Measurements from ENCODE around the gene SCRN2.
A peak's percentile ranks its signal among the peaks of the same experiment; 100 is the strongest.

The SCRN2 gene

DNA sequence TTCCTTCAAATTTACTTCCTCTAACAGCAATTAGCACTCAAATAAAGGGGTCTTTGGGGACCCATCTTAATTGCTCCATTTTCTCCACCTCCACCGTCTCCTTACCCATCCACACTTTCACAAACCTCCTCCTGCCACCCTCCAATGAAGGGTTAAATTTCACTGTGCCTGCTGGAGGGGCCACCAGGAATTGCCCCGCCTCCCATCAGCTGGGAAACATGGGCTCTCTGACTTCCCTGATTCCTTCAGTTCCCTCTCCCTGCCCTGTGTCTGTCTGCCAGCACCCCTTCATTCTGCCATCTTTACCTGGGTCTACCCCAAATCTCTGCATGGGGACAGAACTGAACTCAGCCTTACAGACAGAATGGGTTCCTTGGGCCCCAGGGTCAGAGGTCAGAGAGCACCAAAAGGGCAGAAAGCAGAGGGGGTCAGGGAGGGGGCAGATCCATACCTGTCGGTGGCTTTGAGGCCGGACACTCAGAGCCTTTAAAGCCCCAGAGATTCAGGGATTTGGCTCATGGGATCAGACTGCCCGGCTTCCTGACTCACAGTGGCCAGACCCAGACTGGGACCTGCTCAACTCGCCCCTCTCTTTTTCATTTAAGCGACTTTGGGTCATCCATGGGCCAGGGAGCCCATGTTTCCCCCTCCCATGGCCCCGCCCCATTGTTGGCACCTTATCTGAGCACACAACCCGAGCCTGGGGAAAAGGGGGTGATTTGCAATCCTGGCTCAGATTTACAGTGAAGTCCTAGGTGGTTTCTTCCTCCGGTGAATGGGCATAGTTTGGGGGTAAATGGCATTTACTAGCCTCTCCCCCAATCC, 37.3 kb upstream of the SCRN2 start:
- no peak overlapping the region for H2AK5ac ChIP-seq (ENCODE audit: low read length)
- no peak overlapping the region for H2BK15ac ChIP-seq (replicated peaks; ENCODE audit: low read depth)
- H3K27ac ChIP-seq (ENCODE audit: low read depth, low read length) = no peak overlapping the region
- no peak overlapping the region for H2BK5ac ChIP-seq (ENCODE audit: low read length)
- DNase-seq = no peak
- H3K79me1 ChIP-seq (ENCODE audit: low read length) = no peaks in the 10 kb centered on the region
- no peaks in the 10 kb centered on the region for H3K36me3 ChIP-seq (ENCODE audit: control insufficient read depth, insufficient read depth, low read length)
- no peak overlapping the region for H4K8ac ChIP-seq (ENCODE audit: low read depth, low read length)
- no peak overlapping the region for H2BK120ac ChIP-seq (ENCODE audit: low read depth, low read length)
- H3K4me1 ChIP-seq (ENCODE audit: control insufficient read depth, low read depth, low read length) = peaks cover 14% of the 10 kb centered on the region
- H3K18ac ChIP-seq (ENCODE audit: low read length) = no peak overlapping the region
- H3K4ac ChIP-seq (ENCODE audit: low read depth, low read length) = no peak overlapping the region
- no peak overlapping the region for H3K4me2 ChIP-seq (ENCODE audit: low read length)
- no CpG with 5 or more reads among the region's 10 CpGs for WGBS (ENCODE audit: extremely low coverage, insufficient coverage, low lambda C conversion rate)
- H3K27me3 ChIP-seq (ENCODE audit: insufficient read depth, low read length, poor library complexity) = no peaks in the 10 kb centered on the region
- H3K9ac ChIP-seq (ENCODE audit: low read length) = peak overlapping the region; percentile 10
- peak overlapping the region; percentile 54 for H3K56ac ChIP-seq (ENCODE audit: low read length)
- H4K5ac ChIP-seq (ENCODE audit: low read length) = no peak overlapping the region
- no peaks in the 10 kb centered on the region for H3K79me2 ChIP-seq (ENCODE audit: control insufficient read depth, insufficient read depth, low read length)
- H3K4me3 ChIP-seq (ENCODE audit: low read length) = no peak overlapping the region
- H3K23ac ChIP-seq (ENCODE audit: low read length) = no peak overlapping the region

DNA sequence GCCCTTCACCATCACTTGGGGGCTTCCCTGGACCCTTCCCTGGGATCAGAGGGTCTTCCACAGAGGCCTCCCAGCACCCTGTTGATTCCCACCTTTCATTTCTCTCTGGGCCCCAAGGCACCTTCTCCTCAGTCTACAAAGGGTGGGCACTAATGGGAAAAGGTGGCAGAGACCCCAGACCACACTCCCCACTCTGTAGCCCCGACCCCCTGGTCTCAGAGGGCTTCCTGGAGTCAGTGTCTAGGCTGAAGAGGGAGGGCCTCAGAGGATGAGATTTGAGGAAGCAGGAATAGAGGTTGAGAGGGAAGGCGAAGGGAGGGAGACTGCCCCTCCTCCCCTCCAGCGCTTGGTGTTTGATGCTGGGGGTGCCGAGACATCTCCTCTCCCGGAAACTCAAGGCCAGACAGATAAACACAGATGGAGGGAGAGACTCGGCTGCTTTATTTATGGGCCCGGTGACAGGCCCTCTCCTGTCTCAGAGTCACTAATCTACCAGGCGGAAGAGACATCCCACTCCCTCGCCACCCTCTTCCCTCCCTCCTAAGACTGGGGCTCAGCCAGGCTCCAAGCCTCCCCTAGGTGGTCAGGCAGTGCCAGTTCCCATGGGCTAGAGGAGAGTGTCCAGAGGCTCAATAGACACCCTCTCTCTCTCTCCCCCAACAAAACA, 36.4 kb upstream of the SCRN2 start:
- H2BK5ac ChIP-seq (ENCODE audit: low read length) = no peak overlapping the region
- H2BK15ac ChIP-seq (replicated peaks; ENCODE audit: low read depth) = no peak overlapping the region
- H3K27me3 ChIP-seq (ENCODE audit: insufficient read depth, low read length, poor library complexity) = no peaks in the 10 kb centered on the region
- no peak overlapping the region for H3K56ac ChIP-seq (ENCODE audit: low read length)
- H4K5ac ChIP-seq (ENCODE audit: low read length) = no peak overlapping the region
- no peak overlapping the region for H2BK120ac ChIP-seq (ENCODE audit: low read depth, low read length)
- peaks cover 19% of the 10 kb centered on the region for H3K4me1 ChIP-seq (ENCODE audit: control insufficient read depth, low read depth, low read length)
- H3K4me2 ChIP-seq (ENCODE audit: low read length) = no peak overlapping the region
- H3K9ac ChIP-seq (ENCODE audit: low read length) = no peak overlapping the region
- no peaks in the 10 kb centered on the region for H3K79me1 ChIP-seq (ENCODE audit: low read length)
- no peak overlapping the region for H3K27ac ChIP-seq (ENCODE audit: low read depth, low read length)
- no peak overlapping the region for H3K4me3 ChIP-seq (ENCODE audit: low read length)
- no peaks in the 10 kb centered on the region for H3K36me3 ChIP-seq (ENCODE audit: control insufficient read depth, insufficient read depth, low read length)
- no peak for DNase-seq
- no peak overlapping the region for H3K23ac ChIP-seq (ENCODE audit: low read length)
- no CpG with 5 or more reads among the region's 9 CpGs for whole genome bisulfite sequencing (ENCODE audit: extremely low coverage, insufficient coverage, low lambda C conversion rate)
- H2AK5ac ChIP-seq (ENCODE audit: low read length) = no peak overlapping the region
- H3K4ac ChIP-seq (ENCODE audit: low read depth, low read length) = no peak overlapping the region
- H3K79me2 ChIP-seq (ENCODE audit: control insufficient read depth, insufficient read depth, low read length) = no peaks in the 10 kb centered on the region
- H4K8ac ChIP-seq (ENCODE audit: low read depth, low read length) = no peak overlapping the region
- H3K18ac ChIP-seq (ENCODE audit: low read length) = no peak overlapping the region

DNA sequence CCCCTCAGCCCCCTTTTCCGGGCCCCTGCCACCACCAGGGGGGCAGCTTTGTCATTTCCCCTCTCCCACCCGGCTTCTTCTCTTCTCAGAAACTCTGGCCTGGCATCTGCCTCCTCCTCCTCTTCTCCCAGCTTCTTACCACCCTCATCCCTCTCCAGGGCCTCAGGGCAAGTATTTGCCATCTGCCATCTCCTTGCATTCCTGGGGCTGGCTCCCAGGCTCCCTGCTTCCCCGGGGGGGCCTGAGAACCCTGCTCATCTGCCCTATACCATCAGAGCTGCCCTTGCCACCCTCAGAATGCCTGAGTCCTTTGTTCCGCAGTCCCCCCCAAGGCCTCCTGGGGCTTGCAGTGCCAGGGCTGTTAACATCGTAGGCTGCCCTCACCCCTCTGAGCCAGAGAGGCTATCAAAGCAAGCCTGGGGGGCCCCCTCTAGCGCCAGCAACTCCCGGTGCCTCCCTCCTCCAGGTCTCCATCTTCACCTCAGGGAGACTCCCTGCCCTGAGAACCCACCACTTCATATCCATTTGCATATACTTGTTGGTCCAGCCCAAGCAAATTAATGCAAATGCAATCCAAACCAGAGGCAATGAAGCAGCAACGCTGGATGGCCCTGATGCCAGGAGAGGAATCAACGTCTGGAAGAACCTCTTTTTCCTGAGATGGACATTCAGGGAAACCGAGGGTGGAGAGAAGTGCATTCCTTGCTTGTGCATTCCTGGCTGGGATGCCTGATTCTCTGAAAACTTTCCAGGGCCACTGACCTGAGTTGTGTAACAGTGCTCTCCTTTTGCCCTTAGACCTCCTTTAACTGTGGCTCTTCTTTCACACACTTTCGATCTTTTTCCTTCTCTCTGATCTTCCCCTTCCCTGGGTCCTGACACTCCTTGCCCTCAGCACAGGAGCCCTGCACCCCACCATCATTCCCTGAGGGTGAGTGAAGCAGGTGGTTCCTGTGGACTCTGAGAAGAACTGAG, 34.2 kb upstream of the SCRN2 start:
- H3K27me3 ChIP-seq (ENCODE audit: insufficient read depth, low read length, poor library complexity) = no peaks in the 10 kb centered on the region
- WGBS (ENCODE audit: extremely low coverage, insufficient coverage, low lambda C conversion rate) = no CpG with 5 or more reads among the region's 11 CpGs

DNA sequence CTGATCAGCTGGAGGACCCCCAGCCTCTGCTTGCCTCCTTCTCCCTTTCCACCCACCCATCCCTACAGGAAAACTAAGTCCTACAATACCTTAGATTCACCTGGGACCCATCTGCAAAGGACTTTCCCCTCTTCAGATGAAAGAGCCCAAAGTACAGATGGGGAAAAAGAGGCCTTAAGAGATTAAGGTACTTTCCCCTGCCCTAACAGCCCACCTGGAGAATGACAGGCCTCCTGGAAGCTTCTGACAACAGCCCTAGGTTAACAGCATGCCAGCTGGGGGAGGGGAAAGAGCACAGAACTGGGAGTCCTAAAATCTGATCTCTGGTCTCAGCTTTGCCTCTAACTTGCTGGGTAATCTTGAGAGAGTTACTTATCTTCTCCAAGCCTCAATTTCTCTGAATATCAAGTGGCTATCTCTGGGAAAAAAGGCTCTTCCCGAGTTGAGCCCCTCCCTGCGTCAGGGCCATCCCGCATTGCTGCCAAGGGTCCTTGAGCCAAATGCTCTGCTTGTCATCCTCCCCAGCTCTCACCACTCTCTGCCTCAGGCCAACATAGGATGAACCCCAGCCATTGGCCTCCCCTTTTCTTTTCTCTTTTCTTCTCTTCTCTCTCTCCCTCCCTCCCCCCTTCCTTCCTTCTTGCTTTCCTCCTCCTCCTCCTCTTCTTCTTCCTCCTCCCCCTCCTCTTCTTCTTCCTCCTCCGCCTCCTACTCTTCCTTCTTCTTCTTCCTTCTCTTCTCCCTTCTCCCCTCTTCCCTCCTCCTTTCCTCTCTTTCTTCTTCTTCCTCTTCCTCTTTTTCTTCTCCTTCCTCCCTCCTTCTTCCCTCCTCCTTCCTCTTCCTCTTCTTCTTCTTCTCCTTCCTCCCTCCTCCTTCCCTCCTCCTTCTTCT, 32.4 kb upstream of the SCRN2 start:
- Histone ChIP-seq H2BK15ac (replicated peaks; ENCODE audit: low read depth) (no peak overlapping the region), H3K56ac (ENCODE audit: low read length) (peak overlapping the region; percentile 9), H3K79me1 (ENCODE audit: low read length) (no peaks in the 10 kb centered on the region), H3K27ac (ENCODE audit: low read depth, low read length) (peak overlapping the region; percentile 20), H3K23ac (ENCODE audit: low read length) (peak overlapping the region; percentile 68), H4K8ac (ENCODE audit: low read depth, low read length) (no peak overlapping the region), H2AK5ac (ENCODE audit: low read length) (peak overlapping the region; percentile 56), H3K36me3 (ENCODE audit: control insufficient read depth, insufficient read depth, low read length) (no peaks in the 10 kb centered on the region), H3K79me2 (ENCODE audit: control insufficient read depth, insufficient read depth, low read length) (no peaks in the 10 kb centered on the region), H3K27me3 (ENCODE audit: insufficient read depth, low read length, poor library complexity) (no peaks in the 10 kb centered on the region), H3K18ac (ENCODE audit: low read length) (no peak overlapping the region), H2BK120ac (ENCODE audit: low read depth, low read length) (no peak overlapping the region), H2BK5ac (ENCODE audit: low read length) (no peak overlapping the region), H3K4me1 (ENCODE audit: control insufficient read depth, low read depth, low read length) (peaks cover 29% of the 10 kb centered on the region), H4K5ac (ENCODE audit: low read length) (peak overlapping the region; percentile 60), H3K4me3 (ENCODE audit: low read length) (no peak overlapping the region), H3K4ac (ENCODE audit: low read depth, low read length) (no peak overlapping the region), H3K9ac (ENCODE audit: low read length) (peak overlapping the region; percentile 14), H3K4me2 (ENCODE audit: low read length) (no peak overlapping the region)
- WGBS (ENCODE audit: extremely low coverage, insufficient coverage, low lambda C conversion rate) = no CpG with 5 or more reads among the region's 4 CpGs
- DNase-seq = no peak

More for the DNA sequence above, 34.2 kb upstream of the SCRN2 start:
- no peaks in the 10 kb centered on the region for H3K79me1 ChIP-seq (ENCODE audit: low read length)
- H2BK5ac ChIP-seq (ENCODE audit: low read length) = no peak overlapping the region
- no peak overlapping the region for H3K4ac ChIP-seq (ENCODE audit: low read depth, low read length)
- H3K18ac ChIP-seq (ENCODE audit: low read length) = no peak overlapping the region
- peaks cover 22% of the 10 kb centered on the region for H3K4me1 ChIP-seq (ENCODE audit: control insufficient read depth, low read depth, low read length)
- no peak overlapping the region for H3K4me2 ChIP-seq (ENCODE audit: low read length)
- H2AK5ac ChIP-seq (ENCODE audit: low read length) = peak overlapping the region; percentile 11
- DNase-seq = no peak
- no peak overlapping the region for H3K4me3 ChIP-seq (ENCODE audit: low read length)
- peak overlapping the region; percentile 20 for H3K56ac ChIP-seq (ENCODE audit: low read length)
- H4K5ac ChIP-seq (ENCODE audit: low read length) = no peak overlapping the region
- H3K27ac ChIP-seq (ENCODE audit: low read depth, low read length) = no peak overlapping the region
- no peaks in the 10 kb centered on the region for H3K79me2 ChIP-seq (ENCODE audit: control insufficient read depth, insufficient read depth, low read length)
- no peak overlapping the region for H2BK120ac ChIP-seq (ENCODE audit: low read depth, low read length)
- no peak overlapping the region for H2BK15ac ChIP-seq (replicated peaks; ENCODE audit: low read depth)
- no peaks in the 10 kb centered on the region for H3K36me3 ChIP-seq (ENCODE audit: control insufficient read depth, insufficient read depth, low read length)
- H3K9ac ChIP-seq (ENCODE audit: low read length) = no peak overlapping the region
- H3K23ac ChIP-seq (ENCODE audit: low read length) = peak overlapping the region; percentile 37
- H4K8ac ChIP-seq (ENCODE audit: low read depth, low read length) = no peak overlapping the region

DNA sequence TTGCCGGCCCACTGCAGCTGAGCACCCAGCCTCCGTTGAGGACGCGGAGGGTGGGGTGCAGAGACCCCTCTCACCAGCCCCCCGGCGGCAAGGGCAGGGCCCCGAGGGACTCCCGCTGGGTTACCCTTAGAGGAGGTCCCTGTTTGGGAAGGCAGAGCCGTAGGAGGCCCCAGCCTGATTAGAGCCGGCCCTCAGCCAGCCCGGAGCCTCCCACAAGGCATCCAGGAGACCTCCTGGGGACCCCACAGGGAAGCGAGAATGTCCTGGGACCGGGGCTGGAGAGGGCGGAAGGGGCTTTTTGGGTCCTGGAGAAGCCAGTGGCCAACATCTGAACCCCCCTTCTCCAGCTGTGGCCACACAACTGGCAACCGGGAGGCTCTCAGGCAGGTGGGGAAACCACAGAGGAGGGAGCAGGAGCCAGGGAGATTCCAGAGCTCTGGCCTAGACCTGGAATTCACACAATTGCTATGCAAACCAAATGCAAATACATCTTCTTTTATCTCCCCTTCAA, 31.6 kb upstream of the SCRN2 start:
- Histone ChIP-seq H4K8ac (ENCODE audit: low read depth, low read length) (no peak overlapping the region), H2BK5ac (ENCODE audit: low read length) (no peak overlapping the region), H3K4me2 (ENCODE audit: low read length) (peak overlapping the region; percentile 73), H3K18ac (ENCODE audit: low read length) (peak overlapping the region; percentile 60), H4K5ac (ENCODE audit: low read length) (no peak overlapping the region), H3K23ac (ENCODE audit: low read length) (peak overlapping the region; percentile 70), H3K79me2 (ENCODE audit: control insufficient read depth, insufficient read depth, low read length) (no peaks in the 10 kb centered on the region), H3K56ac (ENCODE audit: low read length) (peak overlapping the region; percentile 88), H2BK120ac (ENCODE audit: low read depth, low read length) (no peak overlapping the region), H2BK15ac (replicated peaks; ENCODE audit: low read depth) (peak overlapping the region; percentile 3), H3K4me3 (ENCODE audit: low read length) (peak overlapping the region; percentile 12), H3K36me3 (ENCODE audit: control insufficient read depth, insufficient read depth, low read length) (no peaks in the 10 kb centered on the region), H3K27me3 (ENCODE audit: insufficient read depth, low read length, poor library complexity) (no peaks in the 10 kb centered on the region), H3K79me1 (ENCODE audit: low read length) (no peaks in the 10 kb centered on the region), H3K4me1 (ENCODE audit: control insufficient read depth, low read depth, low read length) (peaks cover 26% of the 10 kb centered on the region), H2AK5ac (ENCODE audit: low read length) (no peak overlapping the region), H3K4ac (ENCODE audit: low read depth, low read length) (peak overlapping the region; percentile 85), H3K9ac (ENCODE audit: low read length) (peak overlapping the region; percentile 62), H3K27ac (ENCODE audit: low read depth, low read length) (peak overlapping the region; percentile 20)
- peak; percentile 69 for DNase-seq
- no CpG with 5 or more reads among the region's 15 CpGs for WGBS (ENCODE audit: extremely low coverage, insufficient coverage, low lambda C conversion rate)
